GM15510 (cell line): Measurements from ENCODE around the gene TYR.

Experiments used
- POLR2A ChIP-seq: IDR thresholded peaks from 3 replicates; pipeline ENCODE4 v1.6.1; 2011; ENCODE audit warnings: borderline replicate concordance; ENCODE audit not compliant: insufficient read length; ENCODE audit errors: extremely low read depth

The TYR gene

GRCh38 chr11:89220684-89221339, 43.1 kb downstream of the TYR start:
- TF ChIP-seq POLR2A, result no peak

GRCh38 chr11:89235083-89235482, 57.4 kb downstream of the TYR start:
- TF ChIP-seq POLR2A, result no peak

- no peak for TF ChIP-seq POLR2A
Observed at GRCh38 chr11:89235976-89236375, 58.3 kb downstream of the TYR start.

- TF ChIP-seq POLR2A, result no peak
Observed at GRCh38 chr11:89249196-89249595, 71.5 kb downstream of the TYR start.

- no peak for TF ChIP-seq POLR2A
Observed at GRCh38 chr11:89267660-89268302, 90.1 kb downstream of the TYR start.

GRCh38 chr11:89275966-89276365, 98.3 kb downstream of the TYR start:
- no peak for TF ChIP-seq POLR2A

- TF ChIP-seq POLR2A, result no peak
Observed at GRCh38 chr11:89279176-89279575, 101.5 kb downstream of the TYR start.

GRCh38 chr11:89293965-89294679, 116.4 kb downstream of the TYR start:
- no peak for TF ChIP-seq POLR2A

GRCh38 chr11:89321401-89321800, 143.7 kb downstream of the TYR start:
- no peak for TF ChIP-seq POLR2A

- no peak for TF ChIP-seq POLR2A
Observed at GRCh38 chr11:89327885-89328284, 150.2 kb downstream of the TYR start.
